Colonic mucosa (tissue), 4 donors: Measurements from ENCODE around the gene PPDPF. TPM values are rescaled to one million over a fixed set of nuclear protein-coding genes. Genes with fewer than 3 reads are reported as not detected.
"Not testable (repeated sequence)": the region's sequence is repeated elsewhere in the genome, so short reads cannot be mapped to it uniquely, and the experiment has no call there.

ENCODE experiments used
- DNase-seq: peaks from one replicate; pipeline ENCODE4 v3.0.0-alpha.2; 2020
- H3K27ac ChIP-seq: fragments of 200-600 bp; one replicate; pipeline ENCODE4 v1.8.0; 2021
- H3K27me3 ChIP-seq: fragments of 200-600 bp; one replicate; pipeline ENCODE4 v1.8.0; 2021
- H3K36me3 ChIP-seq: fragments of 200-600 bp; one replicate; pipeline ENCODE4 v1.8.0; 2021
- H3K4me1 ChIP-seq: fragments of 200-600 bp; one replicate; pipeline ENCODE4 v1.8.0; 2021; ENCODE audit warnings: mild to moderate bottlenecking
- H3K4me3 ChIP-seq: fragments of 200-600 bp; one replicate; pipeline ENCODE4 v1.8.0; 2021
- H3K9ac ChIP-seq, 2 donors: one replicate each; pipeline ENCODE4 v1.7.0; 2013; ENCODE audit warnings: control low read depth in 2 of 2, low read depth in 2 of 2, low read length in 2 of 2
- H3K9me3 ChIP-seq: fragments of 200-600 bp; one replicate; pipeline ENCODE4 v1.8.0; 2021
- intact Hi-C: fragments of 100-400 bp; cut with DNase I; formaldehyde crosslinking; loops from one replicate; pipeline ENCODE4 v1.14.1; 2022
- total RNA-seq, 2 donors: library from RNA; stranded (reverse); fragmentation: NEBNext Ultra II Directional in 1 of 2; extraction: Animal tissue kit (Norgen Biotek cat#: 25700) in 1 of 2; gene quantifications; one replicate each; pipeline ENCODE4 v1.2.1, GENCODE V29; 2021
- TF ChIP-seq, protein P1 (sequence below): fragments of 200-600 bp; IDR thresholded peaks from one replicate; pipeline ENCODE4 v1.8.0; 2022; ENCODE audit warnings: antibody characterized with exemption, mild to moderate bottlenecking
- donor health status: healthy.
- donor health status: DM: no; HTN: no; CAD: no.
- donor health status: DM: no; HTN: no; CAD: no.

The PPDPF gene
- total RNA-seq, 2 donors from 2014 or later = 561 to 634 TPM

DNA sequence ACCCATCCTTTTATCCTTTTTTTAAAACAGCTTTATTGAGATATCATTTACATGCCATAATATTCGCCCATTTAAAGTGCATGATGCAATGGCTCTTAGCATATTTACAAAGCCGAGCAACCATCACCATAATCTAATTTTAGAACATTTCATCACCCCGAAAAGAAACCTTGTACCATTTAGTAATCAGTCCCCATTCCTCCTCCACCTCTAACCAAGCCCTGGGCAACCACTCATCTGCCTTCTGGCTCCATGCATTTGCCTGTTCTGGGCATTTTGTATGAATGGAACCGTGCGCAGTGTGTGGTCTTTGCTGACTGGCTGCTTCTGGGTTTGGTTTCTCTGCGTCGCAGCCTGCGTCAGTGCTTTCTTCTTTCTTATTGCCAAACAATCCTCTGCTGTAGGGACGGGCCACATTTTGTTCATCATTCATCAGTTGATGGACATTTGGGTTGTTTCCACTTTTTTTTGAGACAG lies 11.4 kb upstream of the PPDPF start:
- TF ChIP-seq, protein P1, sequence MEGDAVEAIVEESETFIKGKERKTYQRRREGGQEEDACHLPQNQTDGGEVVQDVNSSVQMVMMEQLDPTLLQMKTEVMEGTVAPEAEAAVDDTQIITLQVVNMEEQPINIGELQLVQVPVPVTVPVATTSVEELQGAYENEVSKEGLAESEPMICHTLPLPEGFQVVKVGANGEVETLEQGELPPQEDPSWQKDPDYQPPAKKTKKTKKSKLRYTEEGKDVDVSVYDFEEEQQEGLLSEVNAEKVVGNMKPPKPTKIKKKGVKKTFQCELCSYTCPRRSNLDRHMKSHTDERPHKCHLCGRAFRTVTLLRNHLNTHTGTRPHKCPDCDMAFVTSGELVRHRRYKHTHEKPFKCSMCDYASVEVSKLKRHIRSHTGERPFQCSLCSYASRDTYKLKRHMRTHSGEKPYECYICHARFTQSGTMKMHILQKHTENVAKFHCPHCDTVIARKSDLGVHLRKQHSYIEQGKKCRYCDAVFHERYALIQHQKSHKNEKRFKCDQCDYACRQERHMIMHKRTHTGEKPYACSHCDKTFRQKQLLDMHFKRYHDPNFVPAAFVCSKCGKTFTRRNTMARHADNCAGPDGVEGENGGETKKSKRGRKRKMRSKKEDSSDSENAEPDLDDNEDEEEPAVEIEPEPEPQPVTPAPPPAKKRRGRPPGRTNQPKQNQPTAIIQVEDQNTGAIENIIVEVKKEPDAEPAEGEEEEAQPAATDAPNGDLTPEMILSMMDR = no peak
- no peak overlapping the region for H3K27ac ChIP-seq
- no peaks in the 10 kb centered on the region for H3K36me3 ChIP-seq
- no peak overlapping the region for H3K4me3 ChIP-seq
- H3K27me3 ChIP-seq = no peaks in the 10 kb centered on the region
- no peak for DNase-seq
- no peaks in the 10 kb centered on the region for H3K9me3 ChIP-seq
- H3K9ac ChIP-seq = no peak overlapping the region
- no peaks in the 10 kb centered on the region for H3K4me1 ChIP-seq
- intact Hi-C loops = no loop called here

DNA sequence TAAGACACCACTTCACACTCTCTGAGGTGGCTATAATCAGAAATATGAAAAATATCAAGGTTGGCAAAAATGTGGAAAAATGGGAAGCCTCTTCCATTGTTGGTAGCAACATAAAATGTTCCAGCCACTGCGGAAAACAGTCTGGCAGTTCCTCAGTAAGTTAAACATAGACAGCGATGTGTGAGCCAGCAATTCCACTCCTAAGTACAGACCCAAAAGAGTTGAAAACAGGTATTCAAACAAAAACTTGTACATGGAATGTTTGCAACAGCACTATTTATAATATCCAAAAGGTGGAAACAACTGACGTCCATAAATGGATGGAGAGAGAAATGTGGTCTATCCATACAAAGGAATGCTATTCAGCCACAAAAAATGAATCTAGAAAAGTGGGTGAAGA lies 7.4 kb upstream of the PPDPF start:
- intact Hi-C loops = no loop called here

DNA sequence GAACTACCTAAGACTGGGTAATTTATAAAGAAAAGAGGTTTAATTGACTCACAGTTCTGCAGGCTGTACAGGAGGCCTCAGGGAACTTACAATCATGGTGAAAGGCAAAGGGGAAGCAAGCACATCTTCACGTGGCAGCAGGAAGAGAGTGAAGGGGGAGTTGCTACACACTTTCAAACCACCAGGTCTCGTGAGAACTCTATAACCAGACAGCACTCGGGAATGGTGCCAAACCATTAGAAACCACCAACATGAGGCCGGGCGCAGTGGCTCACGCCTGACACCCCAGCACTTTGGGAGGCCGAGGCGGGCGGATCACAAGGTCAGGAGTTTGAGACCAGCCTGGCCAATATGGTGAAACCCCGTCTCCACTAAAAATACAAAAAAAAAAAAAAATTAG lies 6.0 kb upstream of the PPDPF start:
- H3K9me3 ChIP-seq, DNase-seq, H3K9ac ChIP-seq, H3K4me3 ChIP-seq, H3K36me3 ChIP-seq, H3K27ac ChIP-seq, H3K27me3 ChIP-seq, intact Hi-C loops, H3K4me1 ChIP-seq: not testable (repeated sequence)

More for the DNA sequence above, 7.4 kb upstream of the PPDPF start:
- Histone ChIP-seq H3K36me3 (no peaks in the 10 kb centered on the region), H3K9ac (no peak overlapping the region), H3K27me3 (no peaks in the 10 kb centered on the region), H3K27ac (no peak overlapping the region), H3K4me3 (no peak overlapping the region), H3K4me1 (no peaks in the 10 kb centered on the region), H3K9me3 (no peaks in the 10 kb centered on the region)
- no peak for DNase-seq
- TF ChIP-seq, protein P1 = no peak

DNA sequence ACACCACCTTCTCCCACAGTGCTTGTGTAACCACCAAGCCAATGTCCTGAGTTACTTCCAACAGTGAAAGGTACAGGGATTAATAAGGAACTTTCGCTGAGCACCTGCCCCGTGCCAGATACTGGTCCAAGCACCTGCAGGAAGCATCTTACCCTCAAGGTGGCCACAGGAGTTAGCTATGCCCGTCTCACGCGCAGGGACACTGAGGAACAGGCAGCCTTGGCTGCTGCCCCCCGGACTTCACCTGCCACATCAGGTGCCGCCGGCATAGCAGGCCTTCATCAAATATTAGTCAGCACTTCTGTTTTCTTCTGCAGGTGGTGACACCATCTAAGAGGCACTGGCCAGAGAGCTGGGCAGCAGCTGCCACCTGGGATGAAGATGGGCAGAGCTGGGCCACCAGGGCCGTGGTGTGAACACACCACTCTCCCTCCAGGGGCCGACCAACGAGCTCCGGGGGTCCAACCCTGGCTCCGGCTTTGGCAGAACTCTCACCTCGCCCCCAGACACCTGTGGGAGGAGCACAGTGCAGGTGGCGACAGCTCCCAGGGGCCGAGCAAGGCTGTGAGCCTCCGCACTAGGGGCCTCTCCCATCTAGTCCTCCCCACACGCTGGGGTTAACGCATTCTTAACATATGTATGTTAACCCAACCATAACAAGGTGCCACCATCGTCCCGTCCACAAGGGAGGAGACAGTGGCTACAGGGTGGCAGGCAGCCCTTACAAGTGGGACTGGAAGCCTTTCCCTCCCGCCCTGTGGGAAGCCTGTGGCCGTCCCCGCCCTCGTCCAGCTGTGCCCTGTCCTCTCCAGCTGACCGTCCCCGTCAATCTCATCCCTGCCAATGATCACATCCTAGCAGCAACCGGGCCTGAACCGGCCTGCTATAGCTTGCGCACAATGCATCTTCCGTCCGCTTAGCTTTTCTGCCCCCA lies 2.9 kb upstream of the PPDPF start:
- no peak overlapping the region for H3K9ac ChIP-seq
- DNase-seq = no peak
- H3K4me1 ChIP-seq = peaks cover 5% of the 10 kb centered on the region
- H3K9me3 ChIP-seq = no peaks in the 10 kb centered on the region
- intact Hi-C loops = no loop called here
- H3K27me3 ChIP-seq = no peaks in the 10 kb centered on the region
- no peak overlapping the region for H3K4me3 ChIP-seq
- no peaks in the 10 kb centered on the region for H3K36me3 ChIP-seq
- H3K27ac ChIP-seq = no peak overlapping the region
- TF ChIP-seq, protein P1 = no peak

DNA sequence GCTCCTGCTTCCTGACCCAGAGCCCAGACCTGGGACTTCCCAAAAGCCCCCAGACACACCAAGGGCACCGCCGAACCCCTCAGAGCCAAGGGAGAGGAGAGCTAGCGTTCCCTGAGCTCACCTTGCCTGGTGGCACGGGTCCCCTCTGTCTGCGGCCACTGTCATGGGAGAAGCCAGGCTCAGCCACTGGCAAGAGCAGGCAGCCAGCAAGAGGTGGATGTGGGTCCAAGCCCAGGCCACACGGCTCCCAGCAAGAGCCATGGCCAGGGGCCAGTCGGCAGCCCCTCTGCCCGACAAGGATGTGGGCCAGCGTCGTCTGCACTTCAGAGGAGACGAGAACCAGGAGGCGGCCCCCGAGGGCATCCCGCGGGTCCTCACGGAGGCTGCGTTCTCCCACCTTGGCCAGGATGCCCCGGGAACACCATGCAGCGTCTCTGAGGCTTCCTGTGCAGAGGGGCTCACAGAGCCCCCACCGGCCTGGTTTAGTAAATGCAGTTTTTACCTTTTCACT lies 2.2 kb upstream of the PPDPF start:
- Histone ChIP-seq H3K27ac (no peak overlapping the region), H3K4me1 (peaks cover 5% of the 10 kb centered on the region), H3K4me3 (no peak overlapping the region), H3K9me3 (no peaks in the 10 kb centered on the region), H3K9ac (no peak overlapping the region), H3K36me3 (no peaks in the 10 kb centered on the region), H3K27me3 (no peaks in the 10 kb centered on the region)
- intact Hi-C loops = no loop called here
- no peak for DNase-seq
- TF ChIP-seq, protein P1 = no peak
